ENCODE data around the gene EXOC6B.

DNA sequence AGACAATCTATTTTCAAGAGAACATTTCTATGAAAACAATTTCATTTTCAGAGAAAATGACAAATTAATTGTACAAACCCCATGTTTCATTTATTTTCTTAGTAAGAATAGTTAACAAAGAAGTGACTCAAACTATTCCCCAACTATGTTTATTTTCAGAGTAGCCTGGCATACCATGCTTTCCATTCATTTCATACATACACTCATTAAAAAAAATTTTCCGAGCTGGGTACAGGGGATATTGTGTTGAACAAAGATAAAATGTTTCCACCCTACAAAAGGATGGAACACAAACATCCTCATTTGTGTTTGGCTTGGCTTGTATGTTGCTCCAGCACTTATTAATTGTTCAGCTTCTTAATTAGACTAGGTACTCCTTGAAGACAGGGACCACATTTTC, 331.4 kb downstream of the EXOC6B start:
- TF ChIP-seq, protein P1, sequence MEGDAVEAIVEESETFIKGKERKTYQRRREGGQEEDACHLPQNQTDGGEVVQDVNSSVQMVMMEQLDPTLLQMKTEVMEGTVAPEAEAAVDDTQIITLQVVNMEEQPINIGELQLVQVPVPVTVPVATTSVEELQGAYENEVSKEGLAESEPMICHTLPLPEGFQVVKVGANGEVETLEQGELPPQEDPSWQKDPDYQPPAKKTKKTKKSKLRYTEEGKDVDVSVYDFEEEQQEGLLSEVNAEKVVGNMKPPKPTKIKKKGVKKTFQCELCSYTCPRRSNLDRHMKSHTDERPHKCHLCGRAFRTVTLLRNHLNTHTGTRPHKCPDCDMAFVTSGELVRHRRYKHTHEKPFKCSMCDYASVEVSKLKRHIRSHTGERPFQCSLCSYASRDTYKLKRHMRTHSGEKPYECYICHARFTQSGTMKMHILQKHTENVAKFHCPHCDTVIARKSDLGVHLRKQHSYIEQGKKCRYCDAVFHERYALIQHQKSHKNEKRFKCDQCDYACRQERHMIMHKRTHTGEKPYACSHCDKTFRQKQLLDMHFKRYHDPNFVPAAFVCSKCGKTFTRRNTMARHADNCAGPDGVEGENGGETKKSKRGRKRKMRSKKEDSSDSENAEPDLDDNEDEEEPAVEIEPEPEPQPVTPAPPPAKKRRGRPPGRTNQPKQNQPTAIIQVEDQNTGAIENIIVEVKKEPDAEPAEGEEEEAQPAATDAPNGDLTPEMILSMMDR (IDR thresholded peaks at IDR 0.05; ENCODE audit: low read length), result no peak
- TF ChIP-seq EZH2 (optimal IDR thresholded peaks at IDR 0.05; ENCODE audit: low read depth, low read length) (no peak), EZH2phosphoT487 (IDR thresholded peaks at IDR 0.05; ENCODE audit: low read length) (no peak)

All from MM.1S (cell line).